Measurements from ENCODE around the gene DOK4.

GRCh38 chr16:57513371-57514102, 27.2 kb upstream of the DOK4 start:
- TF ChIP-seq CTCF (conservative IDR thresholded peaks at IDR 0.05; ENCODE audit: low read depth, low read length) = no peak
- TF ChIP-seq EZH2 (IDR thresholded peaks at IDR 0.05; ENCODE audit: low read length, unreplicated experiment) = no peak
